Skin epidermis (tissue), 12 donors: ENCODE measurements around the gene BCR.

Experiments
- H3K27ac ChIP-seq, 21 experiments: fragments of 200-600 bp; sonication (generic) in 11 of 21; one replicate each; pipeline ENCODE4 v1.5.0; 2020; ENCODE audit warnings: mild to moderate bottlenecking in 3 of 21, inconsistent platforms in 2 of 21, moderate library complexity in 2 of 21
- H3K4me3 ChIP-seq, 7 experiments: fragments of 200-600 bp; sonication (generic) in 2 of 7; one replicate each; pipeline ENCODE4 v1.5.0; 2020; ENCODE audit warnings: inconsistent platforms in 2 of 7, mild to moderate bottlenecking in 2 of 7, moderate library complexity in 1 of 7

Gene BCR

GRCh38 chr22:23187871-23188700, 7.8 kb downstream of the BCR start:
- Histone ChIP-seq H3K27ac (peak overlapping the region in 4 of 21 experiments; percentile 13 to 51 (median 37)), H3K4me3 (no peak overlapping the region)

- no peak overlapping the region for H3K4me3 ChIP-seq
- no peak overlapping the region for H3K27ac ChIP-seq
Measured at GRCh38 chr22:23190526-23190925, 10.2 kb downstream of the BCR start.

- Histone ChIP-seq H3K27ac (peak overlapping the region in 1 of 21 experiments; percentile 20), H3K4me3 (no peak overlapping the region)
Measured at GRCh38 chr22:23192133-23192532, 11.8 kb downstream of the BCR start.

GRCh38 chr22:23192558-23192957, 12.2 kb downstream of the BCR start:
- Histone ChIP-seq H3K27ac (peak overlapping the region in 1 of 21 experiments; percentile 22), H3K4me3 (no peak overlapping the region)

DNA sequence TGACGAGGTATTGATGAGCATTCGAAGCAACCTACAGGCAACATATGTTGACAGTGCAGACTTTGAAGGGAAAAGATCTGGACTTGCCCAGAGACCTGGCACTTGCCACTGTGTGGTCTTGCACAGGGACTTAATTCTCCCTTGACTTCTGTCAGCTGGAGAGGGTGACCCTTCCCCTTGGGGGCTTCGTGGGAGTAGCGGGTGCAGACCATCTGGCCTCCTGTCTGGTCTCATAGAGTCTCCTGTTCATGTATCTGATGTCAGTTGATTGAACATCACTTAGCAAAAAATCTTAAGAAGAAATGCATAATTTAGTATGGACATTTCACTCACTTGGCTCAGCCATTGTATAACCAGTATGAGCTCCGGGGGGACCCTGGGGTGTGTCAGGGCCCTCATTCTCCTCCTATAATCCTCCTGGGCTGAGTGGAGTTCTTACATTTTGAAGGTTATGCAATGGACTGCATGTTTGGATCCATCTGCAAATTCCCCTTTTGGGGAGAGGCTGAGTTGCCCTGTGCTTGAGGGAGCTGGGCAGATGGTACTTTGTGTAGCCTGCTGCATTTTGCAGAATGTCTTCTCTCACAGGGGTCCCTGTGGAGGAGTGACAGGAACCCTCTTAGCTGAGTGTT, 13.0 kb downstream of the BCR start:
- H3K27ac ChIP-seq: peak overlapping the region in 1 of 21 experiments; percentile 5
- H3K4me3 ChIP-seq: no peak overlapping the region

GRCh38 chr22:23193882-23194281, 13.6 kb downstream of the BCR start:
- peak overlapping the region in 1 of 21 experiments; percentile 5 for H3K27ac ChIP-seq
- H3K4me3 ChIP-seq: no peak overlapping the region

- H3K4me3 ChIP-seq: no peak overlapping the region
- H3K27ac ChIP-seq: no peak overlapping the region
Measured at GRCh38 chr22:23196165-23196564, 15.9 kb downstream of the BCR start.

GRCh38 chr22:23197836-23198235, 17.5 kb downstream of the BCR start:
- no peak overlapping the region for H3K27ac ChIP-seq
- H3K4me3 ChIP-seq: no peak overlapping the region

GRCh38 chr22:23199159-23199558, 18.9 kb downstream of the BCR start:
- Histone ChIP-seq H3K4me3 (no peak overlapping the region), H3K27ac (peak overlapping the region in 1 of 21 experiments; percentile 2)

- Histone ChIP-seq H3K27ac (peak overlapping the region in 1 of 21 experiments; percentile 37), H3K4me3 (no peak overlapping the region)
Measured at GRCh38 chr22:23200898-23201297, 20.6 kb downstream of the BCR start.

DNA sequence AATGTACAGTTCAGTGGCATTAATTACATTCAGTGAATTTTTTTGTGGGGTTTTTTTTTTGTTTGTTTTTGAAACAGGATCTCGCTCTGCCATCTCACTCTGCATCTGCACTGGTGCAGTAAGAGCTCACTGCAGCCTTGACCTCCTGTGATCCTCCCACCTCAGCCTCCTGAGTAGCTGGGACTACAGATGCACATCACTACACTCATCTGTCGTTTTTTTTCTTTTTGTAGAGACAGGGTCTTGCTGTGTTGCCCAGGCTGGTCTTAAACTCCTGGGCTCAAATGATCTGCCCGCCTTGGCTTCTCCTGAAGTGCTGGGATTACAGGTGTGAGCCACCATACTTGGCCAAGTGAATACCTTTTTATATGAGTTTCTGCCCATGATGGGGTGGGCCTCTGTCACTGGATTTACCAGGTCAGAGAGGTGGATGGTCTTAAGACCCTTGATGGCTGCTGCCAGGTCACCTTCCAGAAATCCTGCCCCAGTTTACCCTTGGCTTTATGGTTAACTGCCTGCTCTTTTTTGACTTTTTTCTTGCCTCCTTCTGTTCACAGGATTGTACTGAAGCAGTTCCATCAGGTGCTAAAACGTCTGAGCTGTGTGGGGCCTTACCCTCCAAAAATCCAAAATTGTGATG, 22.6 kb downstream of the BCR start:
- peak overlapping the region in 6 of 21 experiments; percentile 42 to 75 (median 62) for H3K27ac ChIP-seq

GRCh38 chr22:23203452-23204124, 23.3 kb downstream of the BCR start:
- peak overlapping the region in 8 of 21 experiments; percentile 19 to 75 (median 51) for H3K27ac ChIP-seq
- no peak overlapping the region for H3K4me3 ChIP-seq

More for the DNA sequence above, 22.6 kb downstream of the BCR start:
- H3K4me3 ChIP-seq: no peak overlapping the region

DNA sequence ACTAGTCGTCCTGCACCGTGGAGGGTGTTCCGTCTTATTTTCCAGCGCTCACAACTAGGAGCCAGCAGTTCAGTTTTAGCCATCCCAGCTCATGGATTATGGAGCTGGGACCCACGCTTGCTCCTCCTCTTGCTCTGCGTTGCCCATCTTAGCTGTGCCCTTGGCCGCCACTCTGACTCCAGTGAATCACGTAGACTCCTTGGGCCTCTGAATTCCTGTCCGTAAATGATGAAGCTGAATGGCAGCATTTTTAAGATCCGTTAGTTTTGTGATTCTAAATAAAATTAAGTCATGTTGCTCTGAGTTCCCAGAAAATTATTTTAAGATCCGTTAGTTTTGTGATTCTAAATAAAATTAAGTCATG, 23.8 kb downstream of the BCR start:
- no peak overlapping the region for H3K4me3 ChIP-seq
- peak overlapping the region in 8 of 21 experiments; percentile 19 to 75 (median 51) for H3K27ac ChIP-seq

DNA sequence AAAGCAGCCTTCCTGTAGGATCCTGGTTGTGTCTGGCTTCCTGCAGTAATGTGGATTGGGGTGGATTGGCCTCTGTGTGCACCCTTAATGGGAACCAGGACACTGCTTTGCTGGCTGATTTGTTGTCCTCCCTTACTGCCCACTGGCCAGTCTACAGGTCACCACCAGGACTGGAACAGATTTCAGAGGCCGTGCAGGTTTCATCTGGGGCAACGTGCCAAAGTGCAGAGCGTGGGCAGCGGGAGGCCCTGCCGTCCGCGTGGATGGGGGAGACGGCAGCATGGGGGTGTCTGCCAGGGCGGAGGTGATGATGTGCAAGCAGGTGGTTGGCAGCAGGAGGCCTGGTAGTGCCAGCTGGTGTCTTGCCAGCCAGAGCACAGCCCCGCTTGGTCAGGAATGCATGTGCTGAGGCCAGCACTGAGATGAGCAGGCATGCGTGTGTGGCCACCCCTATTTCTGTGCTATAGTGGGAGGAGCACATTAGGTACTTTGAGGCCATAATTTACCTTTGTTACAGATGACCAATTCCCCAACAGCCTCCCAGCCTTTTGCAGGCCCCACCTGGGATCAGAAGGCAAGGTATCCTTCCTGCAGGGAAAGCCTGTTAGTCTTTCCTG, 24.3 kb downstream of the BCR start:
- Histone ChIP-seq H3K4me3 (no peak overlapping the region), H3K27ac (peak overlapping the region in 9 of 21 experiments; percentile 6 to 69 (median 27))

- Histone ChIP-seq H3K27ac (peak overlapping the region in 8 of 21 experiments; percentile 6 to 69 (median 24)), H3K4me3 (no peak overlapping the region)
Measured at GRCh38 chr22:23205339-23206049, 25.2 kb downstream of the BCR start.

DNA sequence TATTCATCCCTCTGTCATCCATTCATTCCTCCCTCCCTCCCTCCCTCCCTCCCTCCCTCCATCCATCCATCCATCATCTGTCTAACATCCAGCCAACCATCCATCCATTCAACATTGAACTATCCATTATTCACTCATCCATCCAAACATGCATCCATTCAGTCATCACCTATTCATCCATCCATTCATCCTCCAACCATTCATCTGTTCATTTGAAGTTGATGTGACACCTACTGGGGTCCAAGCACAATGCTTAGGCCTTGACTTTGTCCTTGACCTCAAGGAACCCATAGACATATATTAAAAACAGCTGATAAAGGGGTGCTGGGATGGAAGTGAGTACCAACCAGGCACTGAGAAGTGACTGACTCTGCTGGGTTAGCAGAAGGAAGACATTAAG, 26.6 kb downstream of the BCR start:
- Histone ChIP-seq H3K27ac (no peak overlapping the region), H3K4me3 (no peak overlapping the region)

- Histone ChIP-seq H3K27ac (no peak overlapping the region), H3K4me3 (no peak overlapping the region)
Measured at GRCh38 chr22:23207729-23208393, 27.6 kb downstream of the BCR start.

DNA sequence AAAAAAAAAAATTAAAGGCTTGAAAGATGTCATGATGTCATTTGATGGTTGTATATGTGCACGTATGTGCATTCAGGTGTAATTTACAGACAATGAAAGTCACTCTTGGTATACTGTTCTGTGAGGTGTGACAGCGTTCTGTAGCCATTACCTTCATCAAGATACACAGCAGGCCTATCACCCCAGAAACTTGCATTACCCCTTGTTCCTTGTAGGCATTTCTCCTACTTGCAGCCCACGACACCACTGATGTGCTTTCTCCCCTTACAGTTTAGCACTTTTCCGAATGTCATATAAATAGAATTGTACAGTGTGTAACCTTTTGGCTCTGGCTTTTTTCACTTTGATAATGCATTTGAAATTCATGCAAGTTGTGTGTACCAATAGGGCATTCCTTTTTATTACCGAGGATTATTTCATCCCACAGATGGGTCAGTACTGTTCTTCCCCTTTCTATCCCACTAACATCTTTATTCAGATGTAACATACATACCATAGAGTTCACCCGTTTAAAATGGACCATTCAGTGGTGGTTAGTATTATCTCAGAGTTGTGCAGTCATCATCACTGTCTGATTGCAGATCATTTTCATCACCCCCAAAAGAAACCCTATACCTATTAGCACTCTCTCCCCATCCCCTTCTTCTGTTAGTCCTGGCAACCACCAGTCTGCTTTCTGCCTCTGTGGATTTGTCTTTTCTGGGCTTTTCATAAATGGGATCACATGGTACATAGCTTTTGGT, 30.3 kb downstream of the BCR start:
- no peak overlapping the region for H3K27ac ChIP-seq
- no peak overlapping the region for H3K4me3 ChIP-seq
